Subcutaneous abdominal adipose tissue (tissue), 5 donors: ENCODE data around the gene HES6.

Experiments used
- H3K27ac ChIP-seq: one replicate; pipeline ENCODE4 v1.7.0; 2013; ENCODE audit warnings: low read depth, mild to moderate bottlenecking, inconsistent platforms, low read length, moderate library complexity
- H3K27me3 ChIP-seq, 5 donors: one replicate each; pipeline ENCODE4 v1.7.0; 2013; ENCODE audit warnings: low read length in 5 of 5, inconsistent platforms in 1 of 5; ENCODE audit not compliant: control insufficient read depth in 5 of 5, insufficient read depth in 4 of 5
- H3K36me3 ChIP-seq, 5 donors: one replicate each; pipeline ENCODE4 v1.7.0; 2013; ENCODE audit warnings: low read length in 5 of 5; ENCODE audit not compliant: control insufficient read depth in 5 of 5, insufficient read depth in 5 of 5
- H3K4me1 ChIP-seq, 5 donors: one replicate each; pipeline ENCODE4 v1.7.0; 2013; ENCODE audit warnings: low read length in 5 of 5, mild to moderate bottlenecking in 3 of 5, moderate library complexity in 1 of 5; ENCODE audit not compliant: control insufficient read depth in 5 of 5, insufficient read depth in 5 of 5
- H3K4me3 ChIP-seq, 5 donors: one replicate each; pipeline ENCODE4 v1.7.0; 2013; ENCODE audit warnings: low read length in 5 of 5, low read depth in 1 of 5
- H3K9ac ChIP-seq, 5 donors: one replicate each; pipeline ENCODE4 v1.7.0; 2013; ENCODE audit warnings: low read length in 5 of 5, mild to moderate bottlenecking in 4 of 5, moderate library complexity in 3 of 5
- H3K9me3 ChIP-seq, 5 donors: one replicate each; pipeline ENCODE4 v1.7.0; 2013; ENCODE audit warnings: low read length in 5 of 5; ENCODE audit not compliant: control insufficient read depth in 5 of 5
- donor health status: healthy.
- donor health status: healthy.
- donor health status: healthy.
- donor health status: healthy.
- donor health status: healthy.

Gene HES6

GRCh38 chr2:238263204-238264071, 23.6 kb upstream of the HES6 start:
- H3K27ac ChIP-seq, result peak overlapping the region; percentile 37
- peaks cover 2 to 73% (median 59%) of the 10 kb centered on the region in 5 donors for H3K36me3 ChIP-seq
- no peak overlapping the region for H3K9ac ChIP-seq
- H3K4me3 ChIP-seq, result no peak overlapping the region
- peaks cover 5 to 46% (median 24%) of the 10 kb centered on the region in 5 donors for H3K4me1 ChIP-seq
- no peaks in the 10 kb centered on the region for H3K9me3 ChIP-seq
- H3K27me3 ChIP-seq, result no peaks in the 10 kb centered on the region

- peaks cover 2 to 73% (median 59%) of the 10 kb centered on the region in 5 donors for H3K36me3 ChIP-seq
- H3K27me3 ChIP-seq, result no peaks in the 10 kb centered on the region
- H3K4me3 ChIP-seq, result no peak overlapping the region
- H3K9ac ChIP-seq, result peak overlapping the region in 1 of 5 donors; percentile 34
- H3K9me3 ChIP-seq, result no peaks in the 10 kb centered on the region
- no peak overlapping the region for H3K27ac ChIP-seq
- peaks cover 5 to 46% (median 24%) of the 10 kb centered on the region in 5 donors for H3K4me1 ChIP-seq
Measured at GRCh38 chr2:238262496-238263122, 22.8 kb upstream of the HES6 start.

- no peaks in the 10 kb centered on the region for H3K27me3 ChIP-seq
- H3K4me3 ChIP-seq, result no peak overlapping the region
- H3K27ac ChIP-seq, result no peak overlapping the region
- no peaks in the 10 kb centered on the region for H3K9me3 ChIP-seq
- H3K9ac ChIP-seq, result no peak overlapping the region
- peaks cover 2 to 70% (median 57%) of the 10 kb centered on the region in 5 donors for H3K36me3 ChIP-seq
- peaks cover 5 to 46% (median 24%) of the 10 kb centered on the region in 5 donors for H3K4me1 ChIP-seq
Measured at GRCh38 chr2:238261718-238262375, 22.0 kb upstream of the HES6 start.

- Histone ChIP-seq H3K9ac (no peak overlapping the region), H3K36me3 (peaks cover 2 to 79% (median 66%) of the 10 kb centered on the region in 5 donors), H3K9me3 (no peaks in the 10 kb centered on the region), H3K4me1 (peaks cover 5 to 46% (median 24%) of the 10 kb centered on the region in 5 donors), H3K4me3 (no peak overlapping the region), H3K27me3 (no peaks in the 10 kb centered on the region), H3K27ac (no peak overlapping the region)
Measured at GRCh38 chr2:238260883-238261282, 21.0 kb upstream of the HES6 start.

GRCh38 chr2:238259061-238260020, 19.5 kb upstream of the HES6 start:
- H3K4me1 ChIP-seq, result peaks cover 5 to 38% (median 20%) of the 10 kb centered on the region in 5 donors
- H3K36me3 ChIP-seq, result peaks cover 3 to 81% (median 72%) of the 10 kb centered on the region in 5 donors
- no peaks in the 10 kb centered on the region for H3K27me3 ChIP-seq
- H3K9me3 ChIP-seq, result no peaks in the 10 kb centered on the region
- no peak overlapping the region for H3K9ac ChIP-seq
- no peak overlapping the region for H3K27ac ChIP-seq
- H3K4me3 ChIP-seq, result no peak overlapping the region

- Histone ChIP-seq H3K9me3 (no peaks in the 10 kb centered on the region), H3K4me1 (peaks cover under 1 to 25% (median 9%) of the 10 kb centered on the region in 5 donors), H3K27ac (no peak overlapping the region), H3K4me3 (no peak overlapping the region), H3K36me3 (peaks cover 6 to 90% (median 83%) of the 10 kb centered on the region in 5 donors), H3K9ac (no peak overlapping the region), H3K27me3 (no peaks in the 10 kb centered on the region)
Measured at GRCh38 chr2:238257786-238258700, 18.2 kb upstream of the HES6 start.

GRCh38 chr2:238256594-238257104, 16.8 kb upstream of the HES6 start:
- Histone ChIP-seq H3K9me3 (no peaks in the 10 kb centered on the region), H3K4me3 (no peak overlapping the region), H3K4me1 (peaks cover 0 to 13% (median 3%) of the 10 kb centered on the region in 5 donors), H3K9ac (no peak overlapping the region), H3K27ac (no peak overlapping the region), H3K27me3 (no peaks in the 10 kb centered on the region), H3K36me3 (peaks cover 6 to 90% (median 84%) of the 10 kb centered on the region in 5 donors)

- Histone ChIP-seq H3K36me3 (peaks cover 6 to 90% (median 85%) of the 10 kb centered on the region in 5 donors), H3K9ac (no peak overlapping the region), H3K27ac (no peak overlapping the region), H3K27me3 (no peaks in the 10 kb centered on the region), H3K4me1 (peaks cover 0 to 12% (median 3%) of the 10 kb centered on the region in 5 donors), H3K4me3 (no peak overlapping the region), H3K9me3 (no peaks in the 10 kb centered on the region)
Measured at GRCh38 chr2:238256111-238256510, 16.3 kb upstream of the HES6 start.
